ENCODE results near the gene PPP1R9A. TPM values are rescaled to one million over a fixed set of nuclear protein-coding genes. Genes with fewer than 3 reads are reported as not detected.
A peak's percentile ranks its signal among the peaks of the same experiment; 100 is the strongest.

The PPP1R9A gene
- total RNA-seq, 4 donors from 2014 or later, result 5.9 to 38.2 (median 13.7) TPM

DNA sequence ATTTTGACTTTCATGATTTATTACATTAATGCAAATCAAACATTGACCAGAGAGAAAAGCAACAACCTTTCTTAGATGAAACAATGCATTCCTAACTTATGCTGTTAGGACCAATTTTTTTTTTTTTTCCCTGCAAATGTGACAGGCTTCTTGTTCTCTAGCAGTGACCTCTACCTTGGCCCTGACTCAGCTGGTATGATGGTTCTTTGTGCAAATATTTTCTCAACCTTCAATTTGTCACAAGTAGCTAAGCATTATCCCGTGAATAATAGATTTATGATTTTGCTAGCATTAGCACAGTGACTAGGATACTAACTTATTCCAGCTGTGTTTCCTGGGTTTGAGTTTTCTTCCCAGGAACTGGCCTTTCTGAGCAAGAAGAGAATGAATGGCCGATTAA lies 64.9 kb downstream of the PPP1R9A start:
- ATAC-seq (no peak), DNase-seq (no peak)
- TF ChIP-seq, protein P1, sequence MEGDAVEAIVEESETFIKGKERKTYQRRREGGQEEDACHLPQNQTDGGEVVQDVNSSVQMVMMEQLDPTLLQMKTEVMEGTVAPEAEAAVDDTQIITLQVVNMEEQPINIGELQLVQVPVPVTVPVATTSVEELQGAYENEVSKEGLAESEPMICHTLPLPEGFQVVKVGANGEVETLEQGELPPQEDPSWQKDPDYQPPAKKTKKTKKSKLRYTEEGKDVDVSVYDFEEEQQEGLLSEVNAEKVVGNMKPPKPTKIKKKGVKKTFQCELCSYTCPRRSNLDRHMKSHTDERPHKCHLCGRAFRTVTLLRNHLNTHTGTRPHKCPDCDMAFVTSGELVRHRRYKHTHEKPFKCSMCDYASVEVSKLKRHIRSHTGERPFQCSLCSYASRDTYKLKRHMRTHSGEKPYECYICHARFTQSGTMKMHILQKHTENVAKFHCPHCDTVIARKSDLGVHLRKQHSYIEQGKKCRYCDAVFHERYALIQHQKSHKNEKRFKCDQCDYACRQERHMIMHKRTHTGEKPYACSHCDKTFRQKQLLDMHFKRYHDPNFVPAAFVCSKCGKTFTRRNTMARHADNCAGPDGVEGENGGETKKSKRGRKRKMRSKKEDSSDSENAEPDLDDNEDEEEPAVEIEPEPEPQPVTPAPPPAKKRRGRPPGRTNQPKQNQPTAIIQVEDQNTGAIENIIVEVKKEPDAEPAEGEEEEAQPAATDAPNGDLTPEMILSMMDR (IDR thresholded peaks at IDR 0.05 in 4 of 5, conservative IDR thresholded peaks at IDR 0.05 in 1 of 5), result no peak
- TF ChIP-seq POLR2A (IDR thresholded peaks at IDR 0.05), result no peak
- no peaks in the 10 kb centered on the region for H3K27me3 ChIP-seq
- H3K4me3 ChIP-seq, result no peak overlapping the region
- intact Hi-C loops (cut with DNase I; ENCODE audit: low total_unique reads), result no loop called here
- no peak overlapping the region for H3K27ac ChIP-seq
- in situ Hi-C loops (cut with MboI; ENCODE audit: low sequenced_read_pairs in 4 of 4), result no loop called here
- H3K36me3 ChIP-seq, result no peaks in the 10 kb centered on the region
- no peaks in the 10 kb centered on the region for H3K9me3 ChIP-seq
- H3K4me1 ChIP-seq, result peaks cover 18 to 29% of the 10 kb centered on the region in 2 donors

DNA sequence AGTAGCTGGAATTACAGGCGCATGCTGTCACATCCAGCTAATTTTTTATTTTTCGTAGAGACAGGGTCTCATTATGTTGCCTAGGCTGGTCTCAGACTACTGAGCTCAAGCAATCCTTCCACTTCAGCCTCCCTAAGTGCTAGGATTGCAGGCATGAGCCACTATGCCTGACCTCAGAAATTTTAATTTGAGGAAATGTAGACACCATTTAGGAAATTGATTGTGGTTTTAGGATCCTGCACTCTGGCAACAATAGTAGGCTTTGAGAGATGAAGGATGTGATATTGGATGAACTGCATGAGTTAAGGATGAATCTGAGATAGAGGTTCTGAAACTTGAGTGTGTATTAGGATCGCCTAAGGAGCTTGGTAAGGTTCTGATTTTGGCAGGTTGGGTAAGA lies 66.5 kb downstream of the PPP1R9A start:
- in situ Hi-C loops (cut with MboI; ENCODE audit: low sequenced_read_pairs in 4 of 4), result no loop called here
- H3K27ac ChIP-seq, result no peak overlapping the region

DNA sequence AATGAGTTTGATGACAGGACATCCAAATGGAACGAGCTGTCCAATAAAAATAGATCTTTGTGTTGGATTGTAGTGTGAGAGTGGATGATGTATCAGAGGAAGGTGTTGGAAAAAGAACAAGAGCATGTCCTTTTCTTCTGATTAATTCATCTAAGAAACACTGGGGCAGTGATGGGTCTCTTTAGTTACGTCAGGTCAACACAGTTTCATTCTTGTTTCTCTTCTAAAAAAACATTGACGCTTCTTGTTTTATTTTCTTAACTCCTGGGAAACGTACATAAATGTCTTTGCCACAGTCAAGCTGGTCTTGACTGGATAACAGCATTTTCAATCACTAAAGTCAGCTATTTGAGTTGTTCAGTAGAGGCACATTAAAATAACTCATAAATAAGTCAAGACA lies 67.0 kb downstream of the PPP1R9A start:
- TF ChIP-seq, protein P1 (IDR thresholded peaks at IDR 0.05 in 4 of 5, conservative IDR thresholded peaks at IDR 0.05 in 1 of 5), result no peak
- TF ChIP-seq POLR2A (IDR thresholded peaks at IDR 0.05), result no peak
- intact Hi-C loops (cut with DNase I; ENCODE audit: low total_unique reads), result no loop called here
- in situ Hi-C loops (cut with MboI; ENCODE audit: low sequenced_read_pairs in 4 of 4), result no loop called here
- Histone ChIP-seq H3K4me3 (no peak overlapping the region), H3K9me3 (no peaks in the 10 kb centered on the region), H3K4me1 (peaks cover 19 to 29% of the 10 kb centered on the region in 2 donors), H3K27ac (no peak overlapping the region), H3K36me3 (no peaks in the 10 kb centered on the region), H3K27me3 (no peaks in the 10 kb centered on the region)
- DNase-seq, result no peak
- no peak for ATAC-seq

More for the DNA sequence above, 66.5 kb downstream of the PPP1R9A start:
- Histone ChIP-seq H3K9me3 (no peaks in the 10 kb centered on the region), H3K4me1 (peaks cover 18 to 29% of the 10 kb centered on the region in 2 donors), H3K27me3 (no peaks in the 10 kb centered on the region), H3K36me3 (no peaks in the 10 kb centered on the region), H3K4me3 (no peak overlapping the region)
- intact Hi-C loops (cut with DNase I; ENCODE audit: low total_unique reads), result no loop called here
- ATAC-seq, result no peak
- no peak for TF ChIP-seq POLR2A (IDR thresholded peaks at IDR 0.05)
- TF ChIP-seq, protein P1 (IDR thresholded peaks at IDR 0.05 in 4 of 5, conservative IDR thresholded peaks at IDR 0.05 in 1 of 5), result no peak
- DNase-seq, result no peak

DNA sequence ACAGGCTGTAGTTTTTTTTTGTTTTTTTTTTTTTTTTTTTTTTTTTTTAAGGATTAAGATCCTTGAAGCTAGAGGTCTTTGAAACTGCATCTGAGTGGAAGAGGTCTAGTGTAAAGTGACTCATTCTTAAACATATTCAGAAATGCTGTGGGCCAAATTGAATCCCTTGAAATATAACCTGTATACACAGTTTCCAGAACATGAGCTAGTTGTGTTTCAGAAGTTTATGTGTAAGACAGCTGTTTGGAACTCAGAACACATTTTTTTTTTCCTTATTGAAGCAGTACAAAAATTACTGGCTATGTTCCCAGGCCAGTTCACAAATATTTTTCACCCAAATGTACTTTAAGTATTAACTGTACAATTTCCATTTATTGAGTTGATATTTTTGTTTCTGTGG lies 67.9 kb downstream of the PPP1R9A start:
- DNase-seq (no peak), ATAC-seq (peak in 1 of 2 donors; percentile 47)
- in situ Hi-C loops (cut with MboI; ENCODE audit: low sequenced_read_pairs in 4 of 4) (no loop called here), intact Hi-C loops (cut with DNase I; ENCODE audit: low total_unique reads) (no loop called here)
- Histone ChIP-seq H3K4me1 (peaks cover 20 to 29% of the 10 kb centered on the region in 2 donors), H3K36me3 (no peaks in the 10 kb centered on the region), H3K4me3 (no peak overlapping the region), H3K9me3 (no peaks in the 10 kb centered on the region), H3K27ac (no peak overlapping the region), H3K27me3 (no peaks in the 10 kb centered on the region)
- no peak for TF ChIP-seq POLR2A (IDR thresholded peaks at IDR 0.05)
- TF ChIP-seq, protein P1 (IDR thresholded peaks at IDR 0.05 in 4 of 5, conservative IDR thresholded peaks at IDR 0.05 in 1 of 5), result no peak
